ENCODE data around the gene ZCCHC24. TPM values are rescaled to one million over a fixed set of nuclear protein-coding genes. Genes with fewer than 3 reads are reported as not detected.

The ZCCHC24 gene
- total RNA-seq, 1 donor, result 56.0 TPM

- TF ChIP-seq CTCF (IDR thresholded peaks at IDR 0.05; ENCODE audit: insufficient read depth, low read length), result no peak
Observed at GRCh38 chr10:79443338-79444198, 1.9 kb downstream of the ZCCHC24 start.

GRCh38 chr10:79442171-79443040 lies 3.0 kb downstream of the ZCCHC24 start:
- TF ChIP-seq CTCF (IDR thresholded peaks at IDR 0.05; ENCODE audit: insufficient read depth, low read length), result no peak

More at GRCh38 chr10:79443338-79444198, 1.9 kb downstream of the ZCCHC24 start:
- H3K4me3 ChIP-seq (ENCODE audit: low read depth, low read length), result peak overlapping the region; percentile 93
- no peak for DNase-seq (ENCODE audit: low read depth)

GRCh38 chr10:79441433-79441832 lies 4.0 kb downstream of the ZCCHC24 start:
- TF ChIP-seq CTCF (IDR thresholded peaks at IDR 0.05; ENCODE audit: insufficient read depth, low read length), result no peak
- peak overlapping the region; percentile 46 for H3K4me3 ChIP-seq (ENCODE audit: low read depth, low read length)
- no peak for DNase-seq (ENCODE audit: low read depth)

More at GRCh38 chr10:79442171-79443040, 3.0 kb downstream of the ZCCHC24 start:
- H3K4me3 ChIP-seq (ENCODE audit: low read depth, low read length), result peak overlapping the region; percentile 93
- no peak for DNase-seq (ENCODE audit: low read depth)

- TF ChIP-seq CTCF (IDR thresholded peaks at IDR 0.05; ENCODE audit: insufficient read depth, low read length), result no peak
- peak overlapping the region; percentile 46 for H3K4me3 ChIP-seq (ENCODE audit: low read depth, low read length)
- no peak for DNase-seq (ENCODE audit: low read depth)
Observed at GRCh38 chr10:79440281-79440680, 5.1 kb downstream of the ZCCHC24 start.

GRCh38 chr10:79438699-79439085 lies 6.7 kb downstream of the ZCCHC24 start:
- no peak for TF ChIP-seq CTCF (IDR thresholded peaks at IDR 0.05; ENCODE audit: insufficient read depth, low read length)
- no peak overlapping the region for H3K4me3 ChIP-seq (ENCODE audit: low read depth, low read length)
- DNase-seq (ENCODE audit: low read depth), result no peak

GRCh38 chr10:79438021-79438698 lies 7.3 kb downstream of the ZCCHC24 start:
- TF ChIP-seq CTCF (IDR thresholded peaks at IDR 0.05; ENCODE audit: insufficient read depth, low read length), result peak; percentile 57
- no peak for DNase-seq (ENCODE audit: low read depth)
- peak overlapping the region; percentile 13 for H3K4me3 ChIP-seq (ENCODE audit: low read depth, low read length)
